ENCODE data around the gene GABRG3.

The GABRG3 gene

GRCh38 chr15:27065785-27066184 lies 94.8 kb downstream of the GABRG3 start:
- DNase-seq: no peak

DNA sequence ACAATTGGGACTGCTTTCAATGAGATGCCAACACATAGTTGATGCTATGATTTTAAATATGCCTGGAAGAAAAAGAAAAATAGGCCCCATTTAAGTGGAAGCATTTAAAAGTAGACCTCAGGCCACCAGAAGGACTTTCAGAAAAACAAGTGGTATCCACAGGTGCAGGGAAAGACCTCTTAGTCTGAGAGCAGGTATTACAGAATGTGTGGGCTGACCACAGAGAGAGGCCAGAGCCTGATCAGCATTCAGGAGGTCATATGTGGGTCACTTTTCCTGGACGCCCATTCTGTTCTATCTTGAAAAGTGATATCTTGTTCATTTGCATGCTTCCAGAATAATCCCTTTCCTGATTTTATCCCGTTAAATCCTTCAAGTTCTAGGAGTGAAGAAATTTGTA lies 95.5 kb downstream of the GABRG3 start:
- DNase-seq: no peak

GRCh38 chr15:27067175-27067574 lies 96.2 kb downstream of the GABRG3 start:
- DNase-seq: no peak

DNA sequence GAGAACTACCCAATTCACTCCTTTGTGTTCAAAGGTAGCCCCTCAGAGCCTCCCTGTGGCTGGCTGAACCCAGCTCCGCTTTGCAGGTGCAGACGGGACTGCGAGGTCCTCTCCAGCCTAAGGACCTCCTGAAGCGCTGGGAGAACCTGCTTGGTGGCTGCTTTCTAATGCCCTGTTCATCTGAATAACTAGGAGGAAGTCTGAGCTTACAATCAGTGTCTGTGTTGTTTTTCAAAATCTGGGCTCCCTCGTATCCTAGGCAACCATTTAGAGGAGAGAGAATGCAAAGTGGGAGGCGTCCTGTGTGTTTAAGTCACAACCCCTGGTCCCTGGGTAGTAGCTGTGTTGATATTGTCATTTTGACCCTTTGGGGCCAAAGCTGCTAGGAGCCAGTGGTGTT lies 99.9 kb downstream of the GABRG3 start:
- no peak for DNase-seq

- DNase-seq: no peak
Measured at GRCh38 chr15:27074179-27074578, 103.2 kb downstream of the GABRG3 start.

GRCh38 chr15:27077790-27078189 lies 106.8 kb downstream of the GABRG3 start:
- DNase-seq: no peak

- no peak for DNase-seq
Measured at GRCh38 chr15:27081676-27082418, 110.9 kb downstream of the GABRG3 start.

- DNase-seq: no peak
Measured at GRCh38 chr15:27082526-27082925, 111.5 kb downstream of the GABRG3 start.

GRCh38 chr15:27084844-27085243 lies 113.9 kb downstream of the GABRG3 start:
- no peak for DNase-seq

DNA sequence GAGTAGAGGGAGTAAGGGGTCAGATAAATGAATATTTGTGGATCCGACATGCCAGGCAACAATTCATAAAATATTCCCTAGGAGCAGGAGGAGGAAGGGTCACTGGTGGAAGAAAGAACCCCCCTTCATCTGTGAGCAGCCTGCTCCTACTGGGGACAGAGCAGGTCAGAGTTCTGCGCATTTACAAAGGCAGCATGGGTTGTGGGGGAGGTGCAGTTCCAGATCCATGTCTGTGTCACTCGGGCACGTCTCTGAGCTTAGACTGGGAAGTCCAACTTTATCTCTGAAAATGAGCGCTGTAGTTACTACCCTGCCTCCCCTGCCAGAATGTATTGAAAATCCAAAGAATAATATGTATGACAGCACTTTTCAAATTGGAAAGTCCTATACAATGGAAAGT lies 115.2 kb downstream of the GABRG3 start:
- DNase-seq: no peak

DNA sequence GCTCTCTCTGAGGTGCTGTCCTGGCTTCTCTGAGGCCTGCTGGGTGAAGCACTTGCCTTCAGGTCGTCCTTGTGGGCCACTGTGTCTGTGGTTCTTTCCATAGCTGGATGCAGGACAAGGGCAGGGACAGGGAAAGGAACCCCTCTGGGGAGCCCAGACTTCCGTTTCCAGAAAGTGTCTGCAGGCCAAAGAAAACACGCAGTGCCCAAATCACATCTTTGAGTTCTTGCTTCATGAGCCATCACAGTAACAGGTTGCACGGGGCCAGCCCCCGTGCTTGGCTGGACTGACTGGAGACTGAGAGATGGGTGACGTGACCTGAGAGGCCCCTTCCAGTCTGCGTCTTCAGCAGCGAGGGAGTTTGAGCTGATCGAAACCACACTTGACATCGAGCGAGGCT lies 115.8 kb downstream of the GABRG3 start:
- DNase-seq: no peak

DNA sequence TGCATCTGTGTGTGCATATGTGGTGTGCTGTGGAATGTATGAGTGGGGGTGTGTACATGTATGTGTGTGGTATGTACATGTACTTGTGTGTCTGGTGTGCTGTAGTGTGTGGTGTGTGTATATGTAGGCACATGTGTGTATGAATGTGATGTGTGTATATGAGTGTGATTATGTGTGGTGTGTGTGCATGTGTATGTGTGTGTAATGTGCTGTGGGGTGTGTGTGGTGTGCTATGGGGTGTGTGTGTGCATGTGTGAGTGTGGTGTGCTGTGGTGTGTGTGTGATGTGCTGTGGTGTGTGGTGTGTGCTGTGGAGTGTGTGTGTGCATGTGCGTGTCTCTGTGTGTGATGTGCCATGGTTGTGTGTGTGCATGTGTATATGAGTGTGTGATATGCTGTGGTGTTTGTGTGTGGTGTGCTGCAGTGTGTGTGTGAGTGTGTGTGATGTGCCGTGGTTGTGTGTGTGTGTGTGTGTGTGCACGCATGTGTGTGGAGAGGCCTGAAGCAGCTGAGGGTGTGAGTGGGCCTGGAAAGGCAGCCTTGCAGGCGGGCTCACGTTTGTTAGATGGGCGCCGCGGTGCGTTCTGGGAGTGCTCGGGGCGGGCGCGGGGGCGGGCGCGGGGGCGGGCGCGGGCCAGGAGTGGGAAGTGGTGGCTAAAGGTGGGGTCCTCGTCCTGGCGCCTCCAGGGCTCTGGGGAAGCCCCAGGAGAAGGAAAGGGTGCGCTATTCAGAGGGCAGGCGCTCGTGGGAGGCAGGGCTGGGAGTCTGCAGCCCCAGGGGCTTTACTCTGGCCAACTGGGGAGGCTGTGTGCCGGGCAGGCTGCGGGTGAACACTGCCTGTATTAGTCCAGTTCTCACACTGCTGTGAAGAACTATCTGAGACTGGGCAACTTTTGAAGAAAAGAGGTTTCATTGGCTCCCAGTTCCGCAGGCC lies 116.9 kb downstream of the GABRG3 start:
- DNase-seq: no peak

GRCh38 chr15:27088584-27089232 lies 117.7 kb downstream of the GABRG3 start:
- no peak for DNase-seq

DNA sequence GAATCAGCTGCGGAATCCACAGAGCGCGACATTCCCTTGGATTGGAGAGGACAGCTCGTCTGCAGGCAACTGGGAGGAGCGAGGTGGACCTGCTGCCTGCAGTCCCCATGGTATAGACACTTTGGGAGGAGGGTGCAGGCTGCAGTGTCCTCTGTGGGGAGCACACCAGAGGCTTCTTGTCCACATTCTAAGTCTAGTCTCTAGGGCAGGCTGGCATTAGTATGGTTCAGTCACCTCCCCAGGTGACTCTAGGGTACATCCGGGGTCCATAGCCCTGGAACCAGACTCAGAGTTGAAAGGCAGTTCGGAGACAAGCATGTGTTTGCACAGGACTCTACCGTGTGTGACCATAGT lies 118.2 kb downstream of the GABRG3 start:
- DNase-seq: no peak

GRCh38 chr15:27089676-27090075 lies 118.7 kb downstream of the GABRG3 start:
- DNase-seq: no peak

DNA sequence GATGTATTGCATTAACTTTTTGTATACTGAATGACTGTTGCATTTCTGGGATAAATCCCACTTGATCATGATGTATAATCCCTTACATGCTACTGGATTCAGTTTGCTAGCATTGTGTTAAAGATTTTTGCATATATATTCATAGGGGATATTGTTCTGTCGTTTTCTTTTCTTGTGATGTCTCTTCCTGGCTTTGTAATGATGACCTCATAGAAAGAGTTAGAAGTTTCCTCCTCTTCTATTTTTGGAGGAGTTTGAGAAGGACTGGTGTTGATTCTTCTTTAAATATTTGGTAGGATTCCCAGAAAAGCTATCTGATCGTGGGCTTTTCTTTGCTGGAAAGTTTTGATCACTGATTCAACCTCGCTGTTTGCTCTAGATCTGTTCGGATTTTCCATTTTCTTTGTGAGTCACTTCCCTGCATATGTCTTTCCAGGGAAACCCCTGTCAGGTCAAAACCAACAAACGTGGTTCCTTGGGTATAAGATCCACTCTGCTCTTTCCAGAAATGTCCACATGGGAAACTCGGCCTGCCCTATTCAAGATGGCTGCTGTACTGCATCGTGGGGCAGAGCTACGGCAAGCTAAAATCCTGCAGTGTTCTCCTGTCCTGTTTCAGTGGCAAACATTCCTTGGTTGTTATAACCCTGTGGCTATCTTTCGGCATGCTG lies 120.4 kb downstream of the GABRG3 start:
- no peak for DNase-seq

DNA sequence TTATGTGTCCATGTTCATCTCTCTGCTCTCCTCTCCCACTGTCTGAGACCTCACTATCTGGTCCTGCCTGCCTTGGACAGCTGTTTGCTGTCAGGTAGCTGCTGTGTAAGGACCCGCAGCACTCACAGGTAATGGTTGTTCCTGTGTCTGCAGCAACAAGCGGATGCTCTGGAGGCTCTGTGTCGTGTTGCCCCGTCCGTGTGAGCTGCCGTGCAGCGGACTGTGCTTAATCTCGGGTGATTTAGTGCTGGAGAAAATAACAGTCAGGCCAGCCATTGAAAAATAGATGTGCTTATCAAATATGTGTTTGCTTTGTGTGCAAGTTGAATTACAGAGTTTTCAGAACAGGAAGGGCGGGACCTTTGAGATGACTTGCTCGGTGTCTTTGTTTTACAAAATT lies 121.4 kb downstream of the GABRG3 start:
- DNase-seq: no peak

- no peak for DNase-seq
Measured at GRCh38 chr15:27094235-27094634, 123.3 kb downstream of the GABRG3 start.

DNA sequence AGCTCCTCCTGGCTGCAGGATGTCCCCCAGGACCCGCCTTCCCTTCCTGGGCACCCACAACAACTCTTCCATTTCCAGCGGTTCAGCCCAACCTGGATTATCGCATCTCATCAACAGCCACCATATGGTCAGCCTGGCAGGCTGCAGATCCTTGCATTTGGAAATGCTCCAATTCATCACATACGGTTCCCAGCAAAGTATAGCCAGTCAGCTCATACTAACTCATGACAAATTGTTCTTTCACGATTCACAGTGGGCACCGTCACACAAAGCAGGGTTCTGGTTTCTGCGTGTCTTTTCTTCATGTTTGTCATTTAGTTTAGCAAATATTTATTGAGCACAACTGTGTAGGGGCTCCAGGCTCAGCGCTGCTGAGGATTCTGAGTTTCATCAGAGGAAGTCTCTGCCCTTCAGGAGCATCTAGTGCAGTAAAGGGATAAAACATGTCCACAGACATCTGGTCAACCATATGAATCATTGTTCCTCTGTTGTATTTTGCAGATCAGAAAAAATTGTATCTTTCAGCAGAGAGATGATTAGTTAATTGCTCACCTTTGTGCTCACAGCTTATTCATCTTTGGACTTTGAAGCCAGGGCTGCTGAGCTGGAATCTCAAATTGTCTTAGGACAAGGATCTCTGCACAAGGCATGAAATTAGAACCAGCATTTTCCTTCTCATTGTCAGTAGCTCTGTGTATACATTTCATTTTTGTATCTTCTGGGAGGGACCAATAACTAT lies 125.1 kb downstream of the GABRG3 start:
- no peak for DNase-seq

DNA sequence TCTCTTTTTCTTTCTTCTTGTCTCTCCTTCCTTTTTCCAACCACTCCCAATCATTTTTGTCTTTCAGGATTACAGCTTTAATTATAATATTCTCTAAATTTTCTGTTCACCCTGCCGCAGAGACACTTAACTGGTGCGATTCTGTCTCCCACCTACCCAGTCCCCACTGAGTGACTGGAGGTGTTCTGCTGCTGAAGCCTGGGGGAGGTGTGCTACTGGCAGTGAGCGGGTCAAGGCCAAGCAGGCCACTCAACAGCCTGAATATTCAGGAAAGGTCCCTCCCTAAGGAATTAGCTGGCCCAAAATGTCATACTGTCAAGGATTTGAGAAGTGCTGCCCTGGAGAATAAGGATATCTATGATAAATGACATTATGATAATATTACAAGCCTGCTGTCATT lies 126.5 kb downstream of the GABRG3 start:
- DNase-seq: no peak

GRCh38 chr15:27101982-27102381 lies 131.0 kb downstream of the GABRG3 start:
- DNase-seq: no peak

- no peak for DNase-seq
Measured at GRCh38 chr15:27111323-27111722, 140.3 kb downstream of the GABRG3 start.

Measured in NCI-H226 (cell line).